ENCODE measurements around the gene SEL1L3. TPM values are rescaled to one million over a fixed set of nuclear protein-coding genes. Genes with fewer than 3 reads are reported as not detected.
"Not testable (repeated sequence)": the region's sequence is repeated elsewhere in the genome, so short reads cannot be mapped to it uniquely, and the experiment has no call there.

Gene SEL1L3
- total RNA-seq (100 to 1,000 TPM in 3 of 5 donors, 10 to 100 TPM in 1, 1 to 10 TPM in 1; 4.1 to 173 (median 113) TPM), polyA plus RNA-seq (10 to 100 TPM; 16.6 to 48.1 (median 21.5) TPM)
- long read RNA-seq, donor 1, partial matches to known transcripts: 7 of 8 reads
- long read RNA-seq, donor 1, other reads (novel, unspliced or antisense): 0 of 8 reads
- long read RNA-seq, donor 2, full-length matches to known transcripts: 5 of 10 reads
- long read RNA-seq, donor 2, partial matches to known transcripts: 5 of 10 reads
- long read RNA-seq, donor 2, other reads (novel, unspliced or antisense): 0 of 10 reads
- long read RNA-seq, donor 3, full-length matches to known transcripts: 2 of 2 reads
- long read RNA-seq, donor 3, partial matches to known transcripts: 0 of 2 reads
- long read RNA-seq, donor 3, other reads (novel, unspliced or antisense): 0 of 2 reads
- long read RNA-seq, donor 4, full-length matches to known transcripts: 1 of 1 reads
- long read RNA-seq, donor 4, partial matches to known transcripts: 0 of 1 reads
- long read RNA-seq, donor 4, other reads (novel, unspliced or antisense): 0 of 1 reads
- long read RNA-seq, donor 5, full-length matches to known transcripts: 4 of 4 reads
- long read RNA-seq, donor 5, partial matches to known transcripts: 0 of 4 reads
- long read RNA-seq, donor 5, other reads (novel, unspliced or antisense): 0 of 4 reads
- long read RNA-seq, donor 6: 0 reads
- long read RNA-seq, donor 7, full-length matches to known transcripts: 5 of 11 reads
- long read RNA-seq, donor 7, partial matches to known transcripts: 6 of 11 reads
- long read RNA-seq, donor 7, other reads (novel, unspliced or antisense): 0 of 11 reads
- long read RNA-seq, donor 8, full-length matches to known transcripts: 5 of 13 reads
- long read RNA-seq, donor 8, partial matches to known transcripts: 8 of 13 reads
- long read RNA-seq, donor 8, other reads (novel, unspliced or antisense): 0 of 13 reads
- long read RNA-seq, donor 9, full-length matches to known transcripts: 3 of 10 reads
- long read RNA-seq, donor 9, partial matches to known transcripts: 7 of 10 reads
- long read RNA-seq, donor 9, other reads (novel, unspliced or antisense): 0 of 10 reads
- long read RNA-seq, donor 10, full-length matches to known transcripts: 7 of 7 reads
- long read RNA-seq, donor 10, partial matches to known transcripts: 0 of 7 reads
- long read RNA-seq, donor 10, other reads (novel, unspliced or antisense): 0 of 7 reads

GRCh38 chr4:25862411-25863346 is at the start of gene SEL1L3:
SEL1L3 (minus strand) TSS chr4:25862988; CDS start chr4:25862836, 152 bp downstream.
- Histone ChIP-seq H3K4me3 (peak within 1 kb of the TSS; percentile 68 to 82 (median 80)), H3K4me1 (peaks cover 25 to 66% (median 58%) of the 10 kb centered on the region in 4 donors), H3K27ac (peak within 1 kb of the TSS; percentile 92 to 98 (median 96)), H3K36me3 (no peaks in the 10 kb centered on the region), H3K9me3 (no peaks in the 10 kb centered on the region), H3K27me3 (no peaks in the 10 kb centered on the region)
- 0 to 3% (median 0%) methylated on average over 13 to 114 of the region's 115 CpGs for WGBS, 5 donors
- no peak for TF ChIP-seq POLR2A (IDR thresholded peaks at IDR 0.05)
- TF ChIP-seq, protein P1, sequence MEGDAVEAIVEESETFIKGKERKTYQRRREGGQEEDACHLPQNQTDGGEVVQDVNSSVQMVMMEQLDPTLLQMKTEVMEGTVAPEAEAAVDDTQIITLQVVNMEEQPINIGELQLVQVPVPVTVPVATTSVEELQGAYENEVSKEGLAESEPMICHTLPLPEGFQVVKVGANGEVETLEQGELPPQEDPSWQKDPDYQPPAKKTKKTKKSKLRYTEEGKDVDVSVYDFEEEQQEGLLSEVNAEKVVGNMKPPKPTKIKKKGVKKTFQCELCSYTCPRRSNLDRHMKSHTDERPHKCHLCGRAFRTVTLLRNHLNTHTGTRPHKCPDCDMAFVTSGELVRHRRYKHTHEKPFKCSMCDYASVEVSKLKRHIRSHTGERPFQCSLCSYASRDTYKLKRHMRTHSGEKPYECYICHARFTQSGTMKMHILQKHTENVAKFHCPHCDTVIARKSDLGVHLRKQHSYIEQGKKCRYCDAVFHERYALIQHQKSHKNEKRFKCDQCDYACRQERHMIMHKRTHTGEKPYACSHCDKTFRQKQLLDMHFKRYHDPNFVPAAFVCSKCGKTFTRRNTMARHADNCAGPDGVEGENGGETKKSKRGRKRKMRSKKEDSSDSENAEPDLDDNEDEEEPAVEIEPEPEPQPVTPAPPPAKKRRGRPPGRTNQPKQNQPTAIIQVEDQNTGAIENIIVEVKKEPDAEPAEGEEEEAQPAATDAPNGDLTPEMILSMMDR (IDR thresholded peaks at IDR 0.05): no peak
- TF ChIP-seq EP300 (IDR thresholded peaks at IDR 0.05): no peak
- TF ChIP-seq POLR2AphosphoS5 (IDR thresholded peaks at IDR 0.05): no peak
- intact Hi-C loops (cut with DNase I; ENCODE audit: low total_unique reads): no loop called here
- peak; percentile 79 to 89 for DNase-seq

GRCh38 chr4:25911356-25911755 is 48.6 kb upstream of the SEL1L3 start:
- TF ChIP-seq, protein P1 (IDR thresholded peaks at IDR 0.05): no peak
- TF ChIP-seq EP300 (IDR thresholded peaks at IDR 0.05) (no peak), POLR2AphosphoS5 (IDR thresholded peaks at IDR 0.05) (no peak), POLR2A (IDR thresholded peaks at IDR 0.05) (no peak)
- Histone ChIP-seq H3K4me1 (peaks cover 15 to 25% (median 20%) of the 10 kb centered on the region in 4 donors), H3K4me3 (no peak overlapping the region), H3K36me3 (no peaks in the 10 kb centered on the region), H3K27ac (no peak overlapping the region), H3K27me3 (no peaks in the 10 kb centered on the region), H3K9me3 (no peaks in the 10 kb centered on the region)
- DNase-seq: no peak
- 75 to 94% (median 75%) methylated on average over 6 of the region's 6 CpGs for WGBS, 5 donors
- intact Hi-C loops (cut with DNase I; ENCODE audit: low total_unique reads): no loop called here

DNA sequence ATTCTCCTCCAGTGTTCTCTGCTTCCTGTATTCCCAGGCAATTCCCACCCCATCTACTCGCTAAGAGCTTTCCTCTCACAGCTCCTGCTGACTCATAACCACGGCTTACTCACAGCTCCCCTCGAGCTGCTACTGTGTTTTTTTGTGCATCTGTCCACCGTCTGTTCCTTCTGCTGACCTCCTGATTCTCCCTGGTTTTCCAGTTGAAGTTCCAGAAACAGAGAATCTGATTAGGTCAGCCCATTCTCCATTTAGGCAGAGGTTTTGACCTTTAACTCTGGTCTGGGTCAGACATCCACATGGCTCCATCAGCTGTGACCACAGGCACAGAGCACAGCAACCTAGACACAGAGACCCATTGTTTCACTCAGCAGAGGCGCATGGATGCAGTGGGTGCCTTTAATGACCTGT is 45.7 kb upstream of the SEL1L3 start:
- 35 to 61% (median 58%) methylated on average over 5 of the region's 5 CpGs for WGBS, 5 donors
- H3K27ac ChIP-seq: no peak overlapping the region

DNA sequence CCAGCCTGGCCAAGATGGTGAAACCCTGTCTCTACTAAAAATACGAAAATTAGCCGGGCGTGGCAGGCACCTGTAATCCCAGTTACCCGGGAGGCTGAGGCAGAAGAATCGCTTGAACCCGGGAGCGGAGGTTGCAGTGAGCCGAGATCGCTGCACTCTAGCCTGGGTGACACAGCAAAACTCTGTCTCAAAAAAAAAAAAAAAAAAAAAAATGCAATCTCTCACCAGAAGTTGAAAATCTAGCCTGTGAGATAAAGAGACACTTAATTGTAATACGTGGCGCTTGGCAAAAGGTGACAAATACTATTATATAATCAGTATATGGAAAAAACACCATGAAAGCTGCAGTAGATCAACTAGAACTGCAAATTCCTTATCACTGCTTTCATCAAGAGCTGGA is 43.3 kb upstream of the SEL1L3 start:
- intact Hi-C loops (cut with DNase I; ENCODE audit: low total_unique reads); H3K36me3 ChIP-seq; DNase-seq; H3K4me3 ChIP-seq; H3K9me3 ChIP-seq; H3K27ac ChIP-seq; H3K4me1 ChIP-seq; H3K27me3 ChIP-seq: not testable (repeated sequence)
- WGBS, 5 donors: 94 to 96% (median 95%) methylated on average over 11 of the region's 11 CpGs

More for the DNA sequence above, 45.7 kb upstream of the SEL1L3 start:
- no peak overlapping the region for H3K4me3 ChIP-seq
- no peak for DNase-seq
- TF ChIP-seq POLR2AphosphoS5 (IDR thresholded peaks at IDR 0.05): no peak
- TF ChIP-seq, protein P1 (IDR thresholded peaks at IDR 0.05): no peak
- no peak for TF ChIP-seq POLR2A (IDR thresholded peaks at IDR 0.05)
- no peak for TF ChIP-seq EP300 (IDR thresholded peaks at IDR 0.05)
- no peaks in the 10 kb centered on the region for H3K27me3 ChIP-seq
- H3K4me1 ChIP-seq: peaks cover 5 to 8% (median 6%) of the 10 kb centered on the region in 4 donors
- H3K9me3 ChIP-seq: no peaks in the 10 kb centered on the region
- intact Hi-C loops (cut with DNase I; ENCODE audit: low total_unique reads): no loop called here
- H3K36me3 ChIP-seq: no peaks in the 10 kb centered on the region

Data from stomach (tissue), 19 donors.